ENCODE data around the gene ALDH9A1.
"Not testable (repeated sequence)": the region's sequence is repeated elsewhere in the genome, so short reads cannot be mapped to it uniquely, and the experiment has no call there.

ALDH9A1 gene

DNA sequence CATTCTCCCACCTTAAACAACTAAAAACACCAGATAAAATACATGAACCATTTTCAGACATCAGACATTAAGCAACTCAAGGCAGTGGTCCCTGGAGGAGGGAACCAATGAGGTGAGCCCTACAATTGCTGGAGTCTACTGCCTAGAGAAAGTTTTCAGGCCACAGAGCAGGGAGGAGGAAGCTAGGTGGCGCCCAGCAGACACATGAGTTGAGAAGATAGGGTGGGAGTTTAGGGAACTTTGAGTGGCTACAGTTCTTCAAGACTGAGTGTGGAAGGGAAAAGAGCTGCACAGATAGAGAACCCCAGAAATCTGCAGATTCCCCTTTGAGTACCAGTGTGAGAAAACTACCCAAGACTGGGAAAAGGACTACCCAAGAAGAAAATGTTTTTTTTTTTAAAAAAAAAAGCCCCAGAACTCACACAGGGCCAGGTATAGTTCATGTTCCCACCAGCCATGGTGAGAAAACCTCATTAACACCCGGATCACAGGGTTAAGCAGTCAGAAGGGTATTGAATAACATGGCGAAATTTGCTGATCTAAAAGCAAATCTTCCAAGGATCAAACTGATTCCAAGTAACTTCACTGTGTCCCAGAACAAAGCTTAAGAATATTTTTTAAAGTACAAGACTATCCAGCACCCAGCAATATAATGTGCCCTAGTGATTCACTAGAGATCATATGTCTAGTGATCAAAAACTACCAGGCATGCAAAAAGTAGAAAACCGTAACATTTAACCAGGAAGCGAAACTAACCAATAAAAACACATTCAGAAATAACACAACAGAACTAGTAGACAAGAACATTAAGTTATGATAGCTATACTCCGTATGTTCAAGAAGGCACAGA, 12.0 kb downstream of the ALDH9A1 start:
- peaks cover 17% of the 10 kb centered on the region; the same call in 1 of the 2 replicates for H3K79me2 ChIP-seq (ENCODE audit: insufficient read depth, low read length)
- peak overlapping the region; percentile 26 for H3K27ac ChIP-seq (ENCODE audit: low read depth, low read length, poor library complexity, severe bottlenecking)
- H3K4me2 ChIP-seq (ENCODE audit: low read length): peak overlapping the region; percentile 43
- peaks cover 13% of the 10 kb centered on the region for H3K4me1 ChIP-seq (ENCODE audit: insufficient read depth, low read length, severe bottlenecking)
- H3K4me3 ChIP-seq (ENCODE audit: low read depth, low read length, poor library complexity, severe bottlenecking): no peak overlapping the region
- TF ChIP-seq, protein P1, sequence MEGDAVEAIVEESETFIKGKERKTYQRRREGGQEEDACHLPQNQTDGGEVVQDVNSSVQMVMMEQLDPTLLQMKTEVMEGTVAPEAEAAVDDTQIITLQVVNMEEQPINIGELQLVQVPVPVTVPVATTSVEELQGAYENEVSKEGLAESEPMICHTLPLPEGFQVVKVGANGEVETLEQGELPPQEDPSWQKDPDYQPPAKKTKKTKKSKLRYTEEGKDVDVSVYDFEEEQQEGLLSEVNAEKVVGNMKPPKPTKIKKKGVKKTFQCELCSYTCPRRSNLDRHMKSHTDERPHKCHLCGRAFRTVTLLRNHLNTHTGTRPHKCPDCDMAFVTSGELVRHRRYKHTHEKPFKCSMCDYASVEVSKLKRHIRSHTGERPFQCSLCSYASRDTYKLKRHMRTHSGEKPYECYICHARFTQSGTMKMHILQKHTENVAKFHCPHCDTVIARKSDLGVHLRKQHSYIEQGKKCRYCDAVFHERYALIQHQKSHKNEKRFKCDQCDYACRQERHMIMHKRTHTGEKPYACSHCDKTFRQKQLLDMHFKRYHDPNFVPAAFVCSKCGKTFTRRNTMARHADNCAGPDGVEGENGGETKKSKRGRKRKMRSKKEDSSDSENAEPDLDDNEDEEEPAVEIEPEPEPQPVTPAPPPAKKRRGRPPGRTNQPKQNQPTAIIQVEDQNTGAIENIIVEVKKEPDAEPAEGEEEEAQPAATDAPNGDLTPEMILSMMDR (IDR thresholded peaks at IDR 0.05; ENCODE audit: low read length): peak; percentile 48
- TF ChIP-seq EZH2 (IDR thresholded peaks at IDR 0.05; ENCODE audit: borderline replicate concordance, low read length): no peak
- no peaks in the 10 kb centered on the region for H3K9me2 ChIP-seq (ENCODE audit: low read depth, low read length)
- H3K36me3 ChIP-seq (ENCODE audit: insufficient read depth, low read length): peaks cover 53% of the 10 kb centered on the region
- H4K20me1 ChIP-seq (ENCODE audit: insufficient read depth, low read length): no peaks in the 10 kb centered on the region
- no peak overlapping the region for H2AFZ ChIP-seq (ENCODE audit: low read length)
- H3F3A ChIP-seq (ENCODE audit: insufficient read depth, low read length): no peaks in the 10 kb centered on the region
- no peaks in the 10 kb centered on the region for H3K27me3 ChIP-seq (ENCODE audit: insufficient read depth, low read length)
- H3K9me3 ChIP-seq (ENCODE audit: low read length): no peaks in the 10 kb centered on the region
- H3K9ac ChIP-seq (ENCODE audit: low read length): no peak overlapping the region

DNA sequence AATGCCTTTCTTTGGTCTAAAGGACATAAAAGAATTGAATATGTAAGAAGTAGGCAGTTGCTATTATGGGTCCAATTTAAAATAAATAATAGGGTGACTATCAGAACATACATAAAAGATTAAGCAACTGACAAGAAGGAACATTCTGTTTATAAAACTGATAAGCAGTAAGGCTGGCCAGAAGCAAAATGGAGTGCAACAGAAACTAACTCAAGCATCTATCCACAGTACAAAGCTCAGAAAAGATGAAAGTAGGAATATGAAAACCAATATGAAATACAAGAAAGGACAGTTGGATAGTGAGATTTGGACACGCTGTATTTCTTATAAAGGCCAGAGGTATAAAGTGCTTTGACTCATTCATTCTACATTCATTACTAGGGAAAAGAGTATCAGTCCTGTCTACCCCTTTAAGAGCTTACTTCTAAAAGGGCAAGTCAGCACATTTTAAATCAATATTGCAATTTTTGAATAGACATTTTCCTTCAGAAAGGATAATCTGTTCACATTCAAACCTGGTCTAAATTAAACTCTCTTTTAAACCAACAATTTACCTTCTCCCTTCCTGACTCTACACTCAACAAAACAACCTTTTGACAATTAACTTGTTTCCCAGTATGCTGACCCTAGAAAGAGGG, 14.4 kb downstream of the ALDH9A1 start:
- H3K4me1 ChIP-seq (ENCODE audit: insufficient read depth, low read length, severe bottlenecking): peaks cover 13% of the 10 kb centered on the region
- H3K27me3 ChIP-seq (ENCODE audit: insufficient read depth, low read length): no peaks in the 10 kb centered on the region
- H3K9me2 ChIP-seq (ENCODE audit: low read depth, low read length): no peaks in the 10 kb centered on the region
- no peaks in the 10 kb centered on the region for H3K9me3 ChIP-seq (ENCODE audit: low read length)
- peaks cover 17% of the 10 kb centered on the region; the same call in 1 of the 2 replicates for H3K79me2 ChIP-seq (ENCODE audit: insufficient read depth, low read length)
- no peak overlapping the region for H2AFZ ChIP-seq (ENCODE audit: low read length)
- no peaks in the 10 kb centered on the region for H4K20me1 ChIP-seq (ENCODE audit: insufficient read depth, low read length)
- H3K4me3 ChIP-seq (ENCODE audit: low read depth, low read length, poor library complexity, severe bottlenecking): no peak overlapping the region
- TF ChIP-seq EZH2 (IDR thresholded peaks at IDR 0.05; ENCODE audit: borderline replicate concordance, low read length): no peak
- TF ChIP-seq, protein P1 (IDR thresholded peaks at IDR 0.05; ENCODE audit: low read length): no peak
- no peaks in the 10 kb centered on the region for H3F3A ChIP-seq (ENCODE audit: insufficient read depth, low read length)
- H3K9ac ChIP-seq (ENCODE audit: low read length): no peak overlapping the region
- no peak overlapping the region for H3K27ac ChIP-seq (ENCODE audit: low read depth, low read length, poor library complexity, severe bottlenecking)
- H3K36me3 ChIP-seq (ENCODE audit: insufficient read depth, low read length): peaks cover 77% of the 10 kb centered on the region
- H3K4me2 ChIP-seq (ENCODE audit: low read length): no peak overlapping the region

DNA sequence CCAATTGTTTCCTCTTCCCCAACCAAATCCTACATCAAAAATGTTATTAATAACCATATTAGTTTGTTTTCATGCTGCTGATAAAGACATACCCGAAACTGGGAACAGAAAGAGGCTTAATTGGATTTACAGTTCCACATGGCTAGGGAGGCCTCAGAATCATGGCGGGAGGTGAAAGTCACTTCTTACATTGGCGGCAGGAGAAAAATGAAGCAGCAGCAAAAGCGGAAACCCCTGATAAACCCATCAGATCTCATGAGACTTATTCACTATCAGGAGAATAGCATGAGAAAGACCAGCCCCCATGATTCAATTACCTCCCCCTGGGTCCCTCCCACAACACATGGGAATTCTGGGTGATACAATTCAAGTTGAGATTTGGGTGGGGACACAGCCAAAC, 17.6 kb downstream of the ALDH9A1 start:
- H3K79me2 ChIP-seq (ENCODE audit: insufficient read depth, low read length); H3K4me3 ChIP-seq (ENCODE audit: low read depth, low read length, poor library complexity, severe bottlenecking); H3K27me3 ChIP-seq (ENCODE audit: insufficient read depth, low read length); H3F3A ChIP-seq (ENCODE audit: insufficient read depth, low read length); H2AFZ ChIP-seq (ENCODE audit: low read length); H3K4me2 ChIP-seq (ENCODE audit: low read length); H3K27ac ChIP-seq (ENCODE audit: low read depth, low read length, poor library complexity, severe bottlenecking); H3K9me3 ChIP-seq (ENCODE audit: low read length); H3K4me1 ChIP-seq (ENCODE audit: insufficient read depth, low read length, severe bottlenecking); H3K9ac ChIP-seq (ENCODE audit: low read length); H3K9me2 ChIP-seq (ENCODE audit: low read depth, low read length); H4K20me1 ChIP-seq (ENCODE audit: insufficient read depth, low read length): not testable (repeated sequence)
- peaks cover 78% of the 10 kb centered on the region for H3K36me3 ChIP-seq (ENCODE audit: insufficient read depth, low read length)

Data from OCI-LY1 (cell line).